ENCODE measurements around the gene CXCR1. TPM values are rescaled to one million over a fixed set of nuclear protein-coding genes. Genes with fewer than 3 reads are reported as not detected.
A peak's percentile ranks its signal among the peaks of the same experiment; 100 is the strongest.
"Not testable (repeated sequence)": the region's sequence is repeated elsewhere in the genome, so short reads cannot be mapped to it uniquely, and the experiment has no call there.

CXCR1 gene
- total RNA-seq: under 0.01 TPM

DNA sequence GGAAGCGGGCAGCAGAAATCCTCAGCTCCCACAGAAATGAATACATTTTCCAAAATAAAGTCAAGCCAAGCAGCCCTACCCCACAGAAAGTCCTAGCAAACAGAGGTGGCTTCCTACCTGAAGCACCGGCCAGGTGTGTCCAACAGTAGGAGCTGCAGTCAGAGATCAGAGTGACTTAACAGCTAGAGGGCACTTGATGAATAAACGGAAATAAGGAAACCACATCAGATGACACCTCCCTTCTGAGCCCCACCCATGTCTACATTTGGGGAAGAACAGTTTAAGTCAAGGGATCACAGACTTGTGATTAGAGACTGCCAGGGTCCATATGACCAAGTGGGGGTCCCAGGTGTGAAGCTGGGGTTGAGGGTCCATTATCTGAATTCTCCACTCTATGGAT lies at the start of gene CXCR1:
Gene CXCR1 (minus strand): TSS at position 172 of the 400 bp plus-strand sequence. CDS start 1,751 bp downstream, outside the sequence.
- DNase-seq (ENCODE audit: low spot score in 2 of 2) (no peak), FAIRE-seq (no peak)

GRCh38 chr2:218216336-218216673 lies 49.5 kb upstream of the CXCR1 start:
- DNase-seq (ENCODE audit: low spot score in 2 of 2): no peak

GRCh38 chr2:218214116-218214515 lies 47.4 kb upstream of the CXCR1 start:
- DNase-seq (ENCODE audit: low spot score in 2 of 2) (no peak), FAIRE-seq (no peak)

More at GRCh38 chr2:218216336-218216673, 49.5 kb upstream of the CXCR1 start:
- no peak for FAIRE-seq

- DNase-seq (ENCODE audit: low spot score in 2 of 2): no peak
- no peak for FAIRE-seq
These were observed 42.3 kb upstream of the CXCR1 start for GRCh38 chr2:218209078-218209477.

- no peak for FAIRE-seq
- no peak for DNase-seq (ENCODE audit: low spot score in 2 of 2)
These were observed 35.5 kb upstream of the CXCR1 start for GRCh38 chr2:218202266-218202665.

DNA sequence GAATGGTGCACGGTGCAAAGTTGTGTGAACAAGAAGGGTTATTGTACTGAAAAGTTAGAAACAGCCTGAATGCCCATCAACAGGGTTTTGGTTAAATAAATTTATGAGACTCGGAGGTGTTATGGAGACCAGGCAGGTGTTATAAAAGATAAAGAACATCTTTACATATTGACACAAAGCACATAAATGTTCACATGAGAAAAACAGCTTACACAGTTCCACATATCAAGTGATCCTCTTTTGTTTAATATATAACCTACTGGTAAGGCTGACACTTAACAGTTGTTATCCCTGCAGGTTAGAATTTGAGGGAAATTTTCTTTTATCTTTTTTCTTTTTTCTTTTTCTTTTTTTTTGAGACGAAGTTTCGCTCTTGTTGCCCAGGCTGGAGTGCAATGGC lies 30.2 kb upstream of the CXCR1 start:
- DNase-seq (ENCODE audit: low spot score in 2 of 2): no peak
- no peak for FAIRE-seq

DNA sequence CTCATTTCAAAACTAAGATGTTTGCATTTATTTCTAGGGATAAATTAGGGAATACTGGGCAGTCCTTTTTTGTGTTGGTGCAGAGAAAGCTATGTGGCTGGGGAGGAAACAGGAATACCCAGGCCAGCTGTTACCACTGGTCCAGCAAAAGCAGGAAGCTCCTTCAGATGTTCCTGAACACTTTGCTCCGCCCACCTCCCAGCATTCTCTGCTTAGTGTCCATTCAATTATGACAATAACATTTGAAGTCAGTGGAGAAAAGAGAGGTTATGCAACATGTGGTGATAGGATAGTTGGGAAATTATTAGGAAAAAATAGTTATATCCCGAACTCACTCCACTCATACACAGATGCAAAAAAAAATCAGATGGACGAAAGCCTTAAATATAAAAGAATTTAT lies 28.1 kb upstream of the CXCR1 start:
- FAIRE-seq (no peak), DNase-seq (ENCODE audit: low spot score in 2 of 2) (no peak)

DNA sequence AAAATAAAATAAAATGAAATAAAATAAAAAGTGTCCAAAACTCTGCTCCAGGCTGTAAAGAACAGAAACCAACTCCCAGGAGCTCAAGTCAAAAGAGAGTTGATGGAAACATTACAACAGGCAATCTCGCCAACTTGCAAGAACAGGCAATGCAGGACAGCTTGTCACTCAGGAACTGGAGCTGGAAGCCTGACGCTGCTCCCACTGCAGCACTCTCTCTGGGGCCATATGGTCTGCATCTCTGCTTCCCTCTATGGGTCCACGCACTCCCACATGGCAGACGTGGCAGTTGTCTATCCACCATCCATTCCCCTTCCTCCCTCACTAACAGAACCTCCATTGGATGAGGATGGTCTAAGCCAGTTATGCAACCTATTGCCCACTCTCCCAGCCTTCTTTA lies 26.9 kb upstream of the CXCR1 start:
- DNase-seq (ENCODE audit: low spot score in 2 of 2) (no peak), FAIRE-seq (no peak)

GRCh38 chr2:218192902-218193430 lies 26.2 kb upstream of the CXCR1 start:
- FAIRE-seq: no peak
- DNase-seq (ENCODE audit: low spot score in 2 of 2): no peak

GRCh38 chr2:218188528-218188927 lies 21.8 kb upstream of the CXCR1 start:
- DNase-seq (ENCODE audit: low spot score in 2 of 2): no peak
- no peak for FAIRE-seq

DNA sequence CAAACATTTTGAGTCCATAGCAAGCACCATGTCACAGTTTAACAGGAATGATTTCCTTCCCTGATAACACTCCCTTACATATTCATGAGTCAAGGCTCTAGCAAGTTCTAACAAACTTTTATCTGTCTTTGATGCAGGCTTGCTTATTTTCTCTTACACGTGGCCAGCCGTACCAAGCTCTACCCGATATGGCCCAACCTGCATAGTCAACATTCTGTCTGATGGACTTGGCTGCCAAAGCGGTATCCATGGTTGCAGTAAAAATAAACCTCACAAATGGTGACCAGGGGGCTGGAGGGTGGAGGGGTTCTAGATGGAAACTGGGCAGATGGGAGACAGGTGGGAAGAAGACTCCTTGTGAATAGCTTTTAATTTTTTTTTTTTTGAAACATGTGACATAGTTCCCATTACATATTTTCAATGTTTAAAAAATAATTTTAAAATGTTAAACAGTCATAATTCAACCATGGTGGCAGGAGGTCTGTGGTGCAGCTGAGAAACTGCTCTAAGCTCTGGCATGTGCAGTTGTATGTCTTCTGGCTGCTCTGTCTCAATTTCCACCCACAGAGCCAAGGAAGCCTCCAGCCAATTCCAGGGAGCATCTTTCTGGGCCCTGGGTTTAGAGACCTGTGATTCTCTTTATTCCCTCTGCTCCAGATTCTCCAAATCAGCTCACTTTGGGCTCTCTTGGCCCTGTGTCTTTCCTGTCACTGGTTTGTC lies 20.7 kb upstream of the CXCR1 start:
- FAIRE-seq (no peak), DNase-seq (ENCODE audit: low spot score in 2 of 2) (no peak)

DNA sequence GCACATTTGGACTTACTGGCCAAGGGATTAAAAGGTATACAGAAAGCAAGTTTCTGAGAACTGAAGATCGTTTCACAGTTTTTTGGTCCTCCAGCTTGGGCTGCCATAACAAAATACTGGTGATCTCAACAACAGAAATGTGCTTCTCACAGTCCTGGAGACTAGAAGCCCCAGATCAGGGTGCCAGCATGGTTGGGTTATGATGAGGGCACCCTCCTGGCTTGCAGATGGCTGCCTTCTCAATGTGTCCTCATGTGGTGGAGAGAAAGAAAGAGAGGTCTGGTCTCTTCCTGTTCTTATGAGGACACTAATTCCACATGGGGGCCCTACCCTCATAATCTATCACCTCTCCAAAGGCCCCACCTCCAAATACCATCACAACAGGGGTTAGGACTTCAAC lies 20.1 kb upstream of the CXCR1 start:
- FAIRE-seq: no peak
- no peak for DNase-seq (ENCODE audit: low spot score in 2 of 2)

GRCh38 chr2:218186355-218186766 lies 19.6 kb upstream of the CXCR1 start:
- DNase-seq (ENCODE audit: low spot score in 2 of 2) (peak; percentile 12 to 58), FAIRE-seq (no peak)

GRCh38 chr2:218184331-218184730 lies 17.6 kb upstream of the CXCR1 start:
- FAIRE-seq: no peak
- DNase-seq (ENCODE audit: low spot score in 2 of 2): no peak

DNA sequence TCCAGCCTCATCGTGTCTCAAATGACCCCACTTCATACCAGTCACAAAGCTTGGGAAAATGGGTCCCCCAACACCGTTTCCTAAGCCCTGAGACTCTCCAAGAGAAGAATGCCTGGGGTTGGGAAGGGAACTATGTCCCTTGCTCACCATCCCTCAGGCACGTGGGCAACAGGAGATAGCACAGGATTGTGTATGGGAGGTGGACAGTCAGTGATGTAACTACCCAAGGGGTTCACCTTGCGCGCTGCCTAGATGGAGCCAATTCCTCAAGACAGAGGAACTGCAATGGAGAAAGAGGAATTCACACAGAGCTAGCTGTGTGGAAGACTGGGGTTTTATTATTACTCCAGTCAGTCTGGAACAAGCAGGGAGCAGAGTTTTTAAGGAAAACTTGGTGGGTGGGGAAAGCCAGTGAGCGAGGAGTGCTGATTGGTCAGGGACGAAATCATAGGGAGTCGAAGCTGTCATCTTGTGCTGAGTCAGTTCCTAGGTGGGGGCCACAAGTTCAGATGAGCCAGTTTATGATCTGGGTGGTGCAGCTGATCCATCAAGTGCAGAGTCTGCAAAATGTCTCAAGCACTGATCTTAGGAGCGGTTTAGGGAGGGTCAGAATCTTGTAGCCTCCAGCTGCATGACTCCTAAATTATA lies 13.8 kb upstream of the CXCR1 start:
- no peak for DNase-seq (ENCODE audit: low spot score in 2 of 2)
- FAIRE-seq: no peak

GRCh38 chr2:218179782-218180181 lies 13.0 kb upstream of the CXCR1 start:
- FAIRE-seq (no peak), DNase-seq (ENCODE audit: low spot score in 2 of 2) (no peak)

DNA sequence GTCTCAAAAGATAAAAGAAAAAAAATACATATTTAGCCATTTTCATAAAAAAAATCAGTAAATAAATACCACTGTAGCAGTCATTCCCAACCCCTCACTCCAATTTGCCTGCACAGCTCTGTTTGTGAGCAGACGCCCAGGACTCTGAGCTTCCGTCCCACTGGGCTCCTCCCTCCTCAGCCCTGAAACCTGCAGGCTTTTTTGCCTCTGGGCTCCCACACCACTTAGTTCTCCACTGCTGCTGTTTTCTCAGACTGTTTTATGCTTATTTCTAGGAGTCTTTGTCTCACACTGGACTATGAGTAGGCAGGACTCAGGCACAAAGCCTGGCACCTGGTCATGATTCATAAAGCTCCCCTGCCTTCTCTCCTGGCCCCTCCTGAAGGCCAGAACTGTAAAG lies 6.1 kb upstream of the CXCR1 start:
- DNase-seq (ENCODE audit: low spot score in 2 of 2): no peak
- no peak for FAIRE-seq

DNA sequence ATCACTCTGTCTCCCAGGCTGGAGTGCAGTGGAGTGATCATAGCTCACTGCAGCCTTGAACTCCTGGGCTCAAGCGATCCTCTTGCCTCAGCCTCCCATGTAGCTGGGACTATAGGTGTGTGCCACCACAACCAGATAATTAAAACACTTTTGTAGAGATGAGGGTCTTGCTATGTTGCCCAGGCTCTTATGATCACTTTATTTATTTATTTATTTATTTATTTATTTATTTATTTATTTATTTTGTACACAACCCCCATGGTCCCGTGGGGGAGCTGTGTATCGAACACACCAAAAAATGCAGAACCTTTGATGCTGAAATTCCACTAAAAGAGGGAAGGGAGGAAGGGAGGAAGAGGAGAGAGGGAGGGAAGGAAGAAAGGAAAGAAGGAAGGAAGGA lies 5.0 kb upstream of the CXCR1 start:
- DNase-seq (ENCODE audit: low spot score in 2 of 2): not testable (repeated sequence)

DNA sequence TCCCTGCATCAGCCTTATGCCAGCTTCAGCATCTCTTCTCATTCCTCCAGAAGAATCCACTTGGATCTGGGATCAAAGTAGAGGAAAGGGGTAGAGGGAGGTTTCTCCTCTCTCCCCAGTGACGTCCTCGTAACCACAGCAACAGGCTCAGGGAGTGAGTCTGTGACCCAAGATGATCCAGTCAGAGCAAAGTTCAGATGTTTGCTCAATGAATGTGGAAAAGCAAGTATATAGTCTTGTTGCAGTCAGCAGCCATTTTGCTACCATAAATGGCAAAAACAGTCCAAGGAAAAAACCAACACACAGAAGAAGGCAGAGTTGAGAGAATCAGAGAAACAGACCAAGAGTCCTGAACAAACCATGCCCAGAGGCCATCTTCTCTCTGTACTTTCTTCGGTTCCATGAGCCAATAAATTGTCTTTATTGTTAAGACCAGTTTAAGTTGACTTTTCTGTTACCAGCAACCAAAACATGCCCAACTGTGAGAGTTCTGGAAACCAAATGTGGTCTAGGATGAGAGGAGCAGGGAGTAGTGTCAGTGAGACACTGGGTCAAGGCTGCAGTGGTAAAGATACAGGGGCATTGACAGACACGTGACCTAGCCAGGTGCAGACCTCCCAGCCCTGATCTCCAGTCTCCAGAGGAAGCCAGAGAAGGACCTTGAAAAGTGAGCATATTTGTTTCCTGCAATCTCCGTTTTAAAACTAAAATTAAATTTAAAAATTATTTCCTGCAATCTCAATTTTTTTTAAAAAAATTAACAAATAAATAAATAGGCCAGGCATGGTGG lies 3.2 kb upstream of the CXCR1 start:
- DNase-seq (ENCODE audit: low spot score in 2 of 2) (no peak), FAIRE-seq (no peak)

More for the DNA sequence above, 5.0 kb upstream of the CXCR1 start:
- not testable (repeated sequence) for FAIRE-seq

DNA sequence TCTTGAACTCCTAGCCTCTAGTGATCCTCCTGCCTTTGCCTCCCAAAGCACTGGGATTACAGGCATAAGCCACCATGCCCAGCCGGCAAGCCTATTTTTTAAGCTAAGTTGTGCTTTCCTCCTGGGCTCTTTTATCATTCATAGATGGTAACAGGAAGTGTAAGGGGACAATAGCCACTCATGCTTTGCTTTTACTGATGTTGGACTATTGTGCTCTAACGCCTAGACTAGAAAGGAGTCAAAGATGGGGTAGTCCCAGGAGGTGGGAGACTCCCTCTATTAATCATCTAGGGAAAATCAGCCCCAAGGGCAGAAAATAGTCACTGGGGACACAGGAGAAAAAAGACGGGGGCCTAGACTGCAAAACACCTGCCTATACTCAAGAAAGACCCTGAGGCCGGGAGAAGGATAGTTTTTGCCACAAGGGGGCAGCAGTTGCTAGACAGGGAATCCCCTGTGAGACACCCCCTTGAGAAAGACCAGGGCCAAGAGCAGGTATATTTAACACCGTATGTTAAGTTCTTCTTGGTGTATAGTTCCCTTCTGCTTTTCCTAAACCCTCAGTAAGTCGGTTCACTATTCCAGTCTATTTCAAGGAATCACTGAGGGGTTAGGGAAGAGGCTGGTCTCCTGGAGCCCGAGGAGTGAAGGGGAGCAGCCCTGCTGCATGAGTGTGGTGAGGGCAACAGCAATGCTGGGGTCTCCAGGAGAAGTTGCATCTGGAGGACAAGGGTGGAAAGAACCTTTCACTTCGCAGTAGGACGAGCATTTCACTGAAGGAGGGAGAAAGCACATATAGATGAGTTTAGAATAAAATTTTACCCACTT lies 2.1 kb upstream of the CXCR1 start:
- DNase-seq (ENCODE audit: low spot score in 2 of 2): peak in 1 of 2 donors; percentile 22
- FAIRE-seq: no peak
